Uterus (tissue), 2 donors: Measurements from ENCODE around the gene VGF.

Experiments
- POLR2A ChIP-seq, 2 donors: fragments of 450-650 bp; IDR thresholded peaks; one replicate each; pipeline ENCODE4 v1.6.1; 2016; ENCODE audit warnings: antibody characterized with exemption in 2 of 2, mild to moderate bottlenecking in 1 of 2, moderate library complexity in 1 of 2
- TF ChIP-seq, protein P1 (sequence below), 4 experiments: fragments of 200-600 bp in 2 of 4; fragments of 450-650 bp in 2 of 4; sonication (generic) in 2 of 4; IDR thresholded peaks; one replicate each; pipeline ENCODE4 v1.5.1; 2016 to 2019; ENCODE audit warnings: antibody characterized with exemption in 4 of 4, mild to moderate bottlenecking in 2 of 4, moderate library complexity in 1 of 4

- TF ChIP-seq, protein P1, sequence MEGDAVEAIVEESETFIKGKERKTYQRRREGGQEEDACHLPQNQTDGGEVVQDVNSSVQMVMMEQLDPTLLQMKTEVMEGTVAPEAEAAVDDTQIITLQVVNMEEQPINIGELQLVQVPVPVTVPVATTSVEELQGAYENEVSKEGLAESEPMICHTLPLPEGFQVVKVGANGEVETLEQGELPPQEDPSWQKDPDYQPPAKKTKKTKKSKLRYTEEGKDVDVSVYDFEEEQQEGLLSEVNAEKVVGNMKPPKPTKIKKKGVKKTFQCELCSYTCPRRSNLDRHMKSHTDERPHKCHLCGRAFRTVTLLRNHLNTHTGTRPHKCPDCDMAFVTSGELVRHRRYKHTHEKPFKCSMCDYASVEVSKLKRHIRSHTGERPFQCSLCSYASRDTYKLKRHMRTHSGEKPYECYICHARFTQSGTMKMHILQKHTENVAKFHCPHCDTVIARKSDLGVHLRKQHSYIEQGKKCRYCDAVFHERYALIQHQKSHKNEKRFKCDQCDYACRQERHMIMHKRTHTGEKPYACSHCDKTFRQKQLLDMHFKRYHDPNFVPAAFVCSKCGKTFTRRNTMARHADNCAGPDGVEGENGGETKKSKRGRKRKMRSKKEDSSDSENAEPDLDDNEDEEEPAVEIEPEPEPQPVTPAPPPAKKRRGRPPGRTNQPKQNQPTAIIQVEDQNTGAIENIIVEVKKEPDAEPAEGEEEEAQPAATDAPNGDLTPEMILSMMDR (IDR thresholded peaks at IDR 0.05) = no peak
- TF ChIP-seq POLR2A (IDR thresholded peaks at IDR 0.05) = no peak
Measured at GRCh38 chr7:101208794-101209193, 43.4 kb upstream of the VGF start.
